HG03378 (cell line): ENCODE measurements around the gene CCDC88C.

Source experiments
- ATAC-seq: cut with Tn5 transposase; IDR thresholded peaks from one replicate; pipeline ENCODE4 v1.9.1; 2021; ENCODE audit warnings: mild to moderate bottlenecking, moderate library complexity; ENCODE audit not compliant: unreplicated experiment

CCDC88C gene

GRCh38 chr14:91329486-91330014 lies 88.1 kb downstream of the CCDC88C start:
- ATAC-seq, result no peak

- ATAC-seq, result no peak
These were observed 89.1 kb downstream of the CCDC88C start for GRCh38 chr14:91328313-91329050.

GRCh38 chr14:91327661-91328312 lies 89.8 kb downstream of the CCDC88C start:
- ATAC-seq, result no peak

- ATAC-seq, result no peak
These were observed 90.4 kb downstream of the CCDC88C start for GRCh38 chr14:91327250-91327595.

- ATAC-seq, result no peak
These were observed 90.9 kb downstream of the CCDC88C start for GRCh38 chr14:91326514-91327249.

- ATAC-seq, result no peak
These were observed 92.7 kb downstream of the CCDC88C start for GRCh38 chr14:91324606-91325575.

- ATAC-seq, result peak; percentile 65
These were observed 93.7 kb downstream of the CCDC88C start for GRCh38 chr14:91323671-91324605.

- no peak for ATAC-seq
These were observed 94.6 kb downstream of the CCDC88C start for GRCh38 chr14:91323031-91323430.

GRCh38 chr14:91322623-91323022 lies 95.0 kb downstream of the CCDC88C start:
- no peak for ATAC-seq

- no peak for ATAC-seq
These were observed 96.5 kb downstream of the CCDC88C start for GRCh38 chr14:91321131-91321530.

- no peak for ATAC-seq
These were observed 97.4 kb downstream of the CCDC88C start for GRCh38 chr14:91320266-91320665.

- no peak for ATAC-seq
These were observed 98.7 kb downstream of the CCDC88C start for GRCh38 chr14:91318911-91319310.

- ATAC-seq, result no peak
These were observed 100.0 kb downstream of the CCDC88C start for GRCh38 chr14:91317381-91318308.

- ATAC-seq, result no peak
These were observed 100.9 kb downstream of the CCDC88C start for GRCh38 chr14:91316761-91317160.

- peak; percentile 79 for ATAC-seq
These were observed 101.8 kb downstream of the CCDC88C start for GRCh38 chr14:91315844-91316267.

GRCh38 chr14:91313852-91314251 lies 103.8 kb downstream of the CCDC88C start:
- ATAC-seq, result no peak

- ATAC-seq, result no peak
These were observed 104.3 kb downstream of the CCDC88C start for GRCh38 chr14:91313154-91313850.

GRCh38 chr14:91311284-91311662 lies 106.3 kb downstream of the CCDC88C start:
- no peak for ATAC-seq
